Endothelial cell (in vitro differentiated cells): ENCODE results near the gene GRPR. TPM values are rescaled to one million over a fixed set of nuclear protein-coding genes. Genes with fewer than 3 reads are reported as not detected.

Experiments used
- DNase-seq: peaks from one replicate; pipeline ENCODE4 v3.0.0; 2021; ENCODE audit warnings: low spot score
- H3K27ac Mint-ChIP-seq: one replicate; pipeline ENCODE4 v1.8.0; 2021; ENCODE audit warnings: mixed read lengths, inconsistent platforms; ENCODE audit not compliant: unreplicated experiment
- H3K27me3 Mint-ChIP-seq: one replicate; pipeline ENCODE4 v1.8.0; 2021; ENCODE audit warnings: mild to moderate bottlenecking, moderate library complexity, mixed read lengths, inconsistent platforms; ENCODE audit not compliant: unreplicated experiment
- H3K36me3 Mint-ChIP-seq: one replicate; pipeline ENCODE4 v1.8.0; 2021; ENCODE audit warnings: mild to moderate bottlenecking, low read depth, mixed read lengths, inconsistent platforms; ENCODE audit not compliant: unreplicated experiment
- H3K4me1 Mint-ChIP-seq: one replicate; pipeline ENCODE4 v1.8.0; 2021; ENCODE audit warnings: mild to moderate bottlenecking, mixed read lengths, inconsistent platforms; ENCODE audit not compliant: unreplicated experiment
- H3K4me3 Mint-ChIP-seq: one replicate; pipeline ENCODE4 v1.8.0; 2021; ENCODE audit warnings: mild to moderate bottlenecking, mixed read lengths, inconsistent platforms; ENCODE audit not compliant: unreplicated experiment
- H3K9me3 Mint-ChIP-seq: one replicate; pipeline ENCODE4 v1.8.0; 2021; ENCODE audit warnings: mixed read lengths, inconsistent platforms; ENCODE audit not compliant: unreplicated experiment
- total RNA-seq: library from RNA; stranded (reverse); fragmentation: NEBNext Ultra II Directional; extraction: Animal tissue kit (Norgen Biotek cat#: 25700); gene quantifications from one replicate; pipeline ENCODE4 v1.2.1, GENCODE V29; 2021; ENCODE audit not compliant: unreplicated experiment
- TF ChIP-seq, protein P1 (sequence below): fragments of 200-600 bp; sonication (generic); IDR thresholded peaks from one replicate; pipeline ENCODE4 v1.5.0; 2021; ENCODE audit warnings: antibody characterized with exemption; ENCODE audit not compliant: unreplicated experiment

The GRPR gene
- total RNA-seq, 1 donor from 2014 or later = 0.54 TPM

- Mint-ChIP-seq H3K27ac (no peak overlapping the region), H3K36me3 (no peaks in the 10 kb centered on the region), H3K4me1 (no peaks in the 10 kb centered on the region), H3K27me3 (no peaks in the 10 kb centered on the region), H3K9me3 (no peaks in the 10 kb centered on the region), H3K4me3 (no peak overlapping the region)
- TF ChIP-seq, protein P1, sequence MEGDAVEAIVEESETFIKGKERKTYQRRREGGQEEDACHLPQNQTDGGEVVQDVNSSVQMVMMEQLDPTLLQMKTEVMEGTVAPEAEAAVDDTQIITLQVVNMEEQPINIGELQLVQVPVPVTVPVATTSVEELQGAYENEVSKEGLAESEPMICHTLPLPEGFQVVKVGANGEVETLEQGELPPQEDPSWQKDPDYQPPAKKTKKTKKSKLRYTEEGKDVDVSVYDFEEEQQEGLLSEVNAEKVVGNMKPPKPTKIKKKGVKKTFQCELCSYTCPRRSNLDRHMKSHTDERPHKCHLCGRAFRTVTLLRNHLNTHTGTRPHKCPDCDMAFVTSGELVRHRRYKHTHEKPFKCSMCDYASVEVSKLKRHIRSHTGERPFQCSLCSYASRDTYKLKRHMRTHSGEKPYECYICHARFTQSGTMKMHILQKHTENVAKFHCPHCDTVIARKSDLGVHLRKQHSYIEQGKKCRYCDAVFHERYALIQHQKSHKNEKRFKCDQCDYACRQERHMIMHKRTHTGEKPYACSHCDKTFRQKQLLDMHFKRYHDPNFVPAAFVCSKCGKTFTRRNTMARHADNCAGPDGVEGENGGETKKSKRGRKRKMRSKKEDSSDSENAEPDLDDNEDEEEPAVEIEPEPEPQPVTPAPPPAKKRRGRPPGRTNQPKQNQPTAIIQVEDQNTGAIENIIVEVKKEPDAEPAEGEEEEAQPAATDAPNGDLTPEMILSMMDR = no peak
- no peak for DNase-seq
Observed at GRCh38 chrX:16082470-16083085, 40.8 kb upstream of the GRPR start.

- Mint-ChIP-seq H3K9me3 (no peaks in the 10 kb centered on the region), H3K27me3 (no peaks in the 10 kb centered on the region), H3K27ac (no peak overlapping the region), H3K4me3 (no peak overlapping the region), H3K36me3 (no peaks in the 10 kb centered on the region), H3K4me1 (no peaks in the 10 kb centered on the region)
- TF ChIP-seq, protein P1 = no peak
- no peak for DNase-seq
Observed at GRCh38 chrX:16087076-16087475, 36.3 kb upstream of the GRPR start.

DNA sequence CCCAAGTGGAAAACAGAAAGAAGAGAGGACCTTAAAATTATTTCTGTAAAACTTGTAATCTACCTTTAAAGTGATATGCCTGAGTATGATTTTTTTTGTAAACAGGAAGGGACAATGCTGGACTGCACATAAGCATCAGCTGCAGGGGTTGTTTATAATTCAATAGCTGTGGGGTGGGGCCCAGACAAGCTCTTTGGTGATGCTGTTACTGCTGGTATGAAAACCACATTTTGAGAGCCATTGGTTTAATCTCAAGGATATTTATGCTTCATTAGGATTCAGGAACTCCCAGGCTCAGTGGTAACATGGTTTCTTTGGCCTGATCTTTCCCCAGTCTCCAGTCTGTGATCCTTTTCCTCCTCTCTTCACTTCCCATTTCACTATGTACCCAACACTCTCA lies 34.3 kb upstream of the GRPR start:
- H3K27me3 Mint-ChIP-seq = no peaks in the 10 kb centered on the region
- no peak overlapping the region for H3K4me3 Mint-ChIP-seq
- H3K27ac Mint-ChIP-seq = no peak overlapping the region
- no peak for DNase-seq
- H3K36me3 Mint-ChIP-seq = no peaks in the 10 kb centered on the region
- TF ChIP-seq, protein P1 = no peak
- no peaks in the 10 kb centered on the region for H3K4me1 Mint-ChIP-seq
- no peaks in the 10 kb centered on the region for H3K9me3 Mint-ChIP-seq

- Mint-ChIP-seq H3K27ac (no peak overlapping the region), H3K27me3 (no peaks in the 10 kb centered on the region), H3K4me3 (no peak overlapping the region), H3K4me1 (no peaks in the 10 kb centered on the region), H3K36me3 (no peaks in the 10 kb centered on the region), H3K9me3 (no peaks in the 10 kb centered on the region)
- TF ChIP-seq, protein P1 = no peak
- DNase-seq = no peak
Observed at GRCh38 chrX:16096141-16096540, 27.2 kb upstream of the GRPR start.

DNA sequence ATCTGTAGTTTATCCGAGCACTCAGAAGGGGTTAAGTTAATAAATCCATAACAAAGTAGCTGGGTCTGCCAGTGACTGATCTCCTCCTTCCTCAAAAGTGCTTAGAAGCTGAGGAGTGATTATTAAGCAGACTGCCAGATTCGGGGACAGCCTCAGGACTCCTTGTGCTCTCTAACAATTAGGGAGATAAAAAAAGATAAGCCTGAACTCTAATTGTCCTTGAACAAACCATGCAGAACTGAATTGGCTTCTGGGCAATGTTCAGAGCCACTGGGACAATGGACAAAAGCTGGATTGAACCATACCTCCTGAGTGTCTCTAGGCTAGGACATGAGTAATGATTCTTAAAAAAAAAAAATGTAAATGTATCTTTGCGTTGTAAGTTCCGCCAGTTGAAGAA lies 22.7 kb upstream of the GRPR start:
- TF ChIP-seq, protein P1 = no peak
- Mint-ChIP-seq H3K27me3 (no peaks in the 10 kb centered on the region), H3K9me3 (no peaks in the 10 kb centered on the region), H3K4me3 (no peak overlapping the region), H3K4me1 (no peaks in the 10 kb centered on the region), H3K27ac (no peak overlapping the region), H3K36me3 (no peaks in the 10 kb centered on the region)
- no peak for DNase-seq
